ENCODE data around the gene SMNDC1. TPM values are rescaled to one million over a fixed set of nuclear protein-coding genes. Genes with fewer than 3 reads are reported as not detected.

SMNDC1 gene
- total and polyA plus RNA-seq, 2 of the 4 experiments (the other 2 are of a cell fraction), result 3.9 to 15.1 TPM

DNA sequence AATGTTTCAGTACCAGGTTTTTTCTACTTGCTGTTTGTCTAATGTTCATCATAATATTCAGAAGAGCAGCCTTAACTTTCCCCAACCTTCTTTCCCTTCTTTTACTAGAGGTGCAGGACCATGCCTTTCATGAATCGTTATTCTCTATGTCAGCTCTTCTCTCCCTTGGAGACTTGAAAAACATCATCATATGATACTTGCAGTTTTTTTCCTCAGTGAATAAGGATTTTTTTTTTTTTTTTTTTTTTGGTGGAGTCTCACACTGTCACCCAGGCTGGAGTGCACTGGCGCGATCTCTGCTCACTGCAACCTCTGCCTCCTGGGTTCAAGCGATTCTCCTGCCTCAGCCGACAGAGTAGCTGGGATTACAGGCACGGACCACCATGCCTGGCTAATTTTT, 30.1 kb downstream of the SMNDC1 start:
- H2BK120ac ChIP-seq (ENCODE audit: low read depth, low read length), result no peak overlapping the region
- H3K56ac ChIP-seq (ENCODE audit: extremely low read depth, insufficient read depth, low read length), result no peak overlapping the region
- H3K4ac ChIP-seq (ENCODE audit: low read depth, low read length), result no peak overlapping the region
- H3K14ac ChIP-seq (replicated peaks; ENCODE audit: low read depth, low read length), result no peak overlapping the region
- CTCF ChIA-PET, result interaction anchor here (1.1 kb wide), 2 partner anchors 11 to 20 kb away, joined by 3 read pairs; no protein-coding TSS in a partner anchor
- ATAC-seq (ENCODE audit: low read depth) (no peak), DNase-seq (no peak)
- dilution Hi-C loops (cut with HindIII; ENCODE audit: low sequenced_read_pairs, unreplicated experiment) (loop anchor here (25.0 kb wide), 1 partner anchor 137 kb away; no protein-coding TSS in a partner anchor), in situ Hi-C loops (cut with MboI; ENCODE audit: low sequenced_read_pairs) (loop anchor here (5.0 kb wide), 1 partner anchor 392 kb away; no protein-coding TSS in a partner anchor), intact Hi-C loops (cut with micrococcal nuclease) (no loop called here)
- no peak overlapping the region for H3K4me2 ChIP-seq (ENCODE audit: low read depth, low read length)
- no peaks in the 10 kb centered on the region for H3K27me3 ChIP-seq (ENCODE audit: control insufficient read depth, insufficient read depth, low read length)
- no peak overlapping the region for H2BK15ac ChIP-seq (ENCODE audit: low read depth, low read length)
- H4K5ac ChIP-seq (ENCODE audit: low read depth, low read length), result no peak overlapping the region
- no peak overlapping the region for H2BK20ac ChIP-seq (ENCODE audit: low read depth, low read length)
- H2AK5ac ChIP-seq (ENCODE audit: low read depth, low read length), result no peak overlapping the region
- H2AFZ ChIP-seq (replicated peaks; ENCODE audit: low read length, poor library complexity), result no peak overlapping the region
- H4K20me1 ChIP-seq (ENCODE audit: insufficient read depth, low read length), result no peaks in the 10 kb centered on the region
- H3K9me1 ChIP-seq (ENCODE audit: insufficient read depth, low read length), result no peaks in the 10 kb centered on the region
- 67% methylated on average over 1 of the region's 6 CpGs; no CpG with 5 or more reads in 1 of the 2 experiments for WGBS, 2 experiments (ENCODE audit: extremely low coverage in 2 of 2, insufficient read length in 1 of 2)
- H2BK5ac ChIP-seq (ENCODE audit: low read depth, low read length, poor library complexity, severe bottlenecking), result no peak overlapping the region
- POLR2A ChIA-PET (ENCODE audit: unreplicated experiment), result no interaction called here
- BruUV-seq (replicated peaks), result no TSS peak
- H3K4me3 ChIP-seq (ENCODE audit: insufficient read depth, low read depth, low read length), result no peak overlapping the region
- H3K79me1 ChIP-seq (ENCODE audit: low read depth in 1 of 2, low read length in 2 of 2), result no peaks in the 10 kb centered on the region
- H4K91ac ChIP-seq (ENCODE audit: insufficient read depth, low read depth, low read length), result no peak overlapping the region
- no peak overlapping the region for H3K23ac ChIP-seq (ENCODE audit: low read depth, low read length)
- no peak overlapping the region for H3K9ac ChIP-seq (ENCODE audit: low read depth, low read length)
- H4K8ac ChIP-seq (ENCODE audit: low read depth in 2 of 2, low read length in 2 of 2), result no peak overlapping the region
- no peak overlapping the region for H2AK9ac ChIP-seq (replicated peaks; ENCODE audit: low read depth, low read length, poor library complexity)
- peaks cover 1% of the 10 kb centered on the region for H3K4me1 ChIP-seq (ENCODE audit: control insufficient read depth, insufficient read depth, low read length)
- no peak overlapping the region for H3K18ac ChIP-seq (ENCODE audit: low read depth, low read length)
- TF ChIP-seq, protein P1, sequence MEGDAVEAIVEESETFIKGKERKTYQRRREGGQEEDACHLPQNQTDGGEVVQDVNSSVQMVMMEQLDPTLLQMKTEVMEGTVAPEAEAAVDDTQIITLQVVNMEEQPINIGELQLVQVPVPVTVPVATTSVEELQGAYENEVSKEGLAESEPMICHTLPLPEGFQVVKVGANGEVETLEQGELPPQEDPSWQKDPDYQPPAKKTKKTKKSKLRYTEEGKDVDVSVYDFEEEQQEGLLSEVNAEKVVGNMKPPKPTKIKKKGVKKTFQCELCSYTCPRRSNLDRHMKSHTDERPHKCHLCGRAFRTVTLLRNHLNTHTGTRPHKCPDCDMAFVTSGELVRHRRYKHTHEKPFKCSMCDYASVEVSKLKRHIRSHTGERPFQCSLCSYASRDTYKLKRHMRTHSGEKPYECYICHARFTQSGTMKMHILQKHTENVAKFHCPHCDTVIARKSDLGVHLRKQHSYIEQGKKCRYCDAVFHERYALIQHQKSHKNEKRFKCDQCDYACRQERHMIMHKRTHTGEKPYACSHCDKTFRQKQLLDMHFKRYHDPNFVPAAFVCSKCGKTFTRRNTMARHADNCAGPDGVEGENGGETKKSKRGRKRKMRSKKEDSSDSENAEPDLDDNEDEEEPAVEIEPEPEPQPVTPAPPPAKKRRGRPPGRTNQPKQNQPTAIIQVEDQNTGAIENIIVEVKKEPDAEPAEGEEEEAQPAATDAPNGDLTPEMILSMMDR (conservative IDR thresholded peaks at IDR 0.05; ENCODE audit: low read depth, low read length), result no peak
- H3K9me3 ChIP-seq (ENCODE audit: control insufficient read depth, insufficient read depth, low read length), result no peaks in the 10 kb centered on the region
- H3K36me3 ChIP-seq (ENCODE audit: control insufficient read depth, insufficient read depth, low read length), result no peaks in the 10 kb centered on the region
- no peak overlapping the region for H3K27ac ChIP-seq (ENCODE audit: insufficient read depth, low read length)
